H1 (cell line): Measurements from ENCODE around the gene ZPR1. TPM values are rescaled to one million over a fixed set of nuclear protein-coding genes. Genes with fewer than 3 reads are reported as not detected.

Source experiments
- CTCF ChIA-PET: fragments of 300-600 bp; sonication (Branson Sonifier 250); formaldehyde crosslinking; loops from one replicate; lab custom pipeline; 2021; ENCODE audit not compliant: partially characterized antibody; lab: Charles Lee
- POLR2A ChIA-PET: fragments of 300-600 bp; sonication (Branson Sonifier 250); formaldehyde crosslinking; loops from one replicate; lab custom pipeline; 2021; ENCODE audit warnings: inconsistent platforms; ENCODE audit not compliant: partially characterized antibody; lab: Charles Lee
- DNase-seq, 2 experiments: peaks; one replicate each; pipeline versions ENCODE4 v3.0.0 to v3.0.0-alpha.2; 2010 to 2022; ENCODE audit warnings: low spot score in 2 of 2, low read depth in 1 of 2, mixed read lengths in 1 of 2
- FAIRE-seq: peaks from 2 replicates; lab custom pipeline; 2011; peaks lifted over from hg19 to GRCh38; lab: Jason Lieb, UNC
- H2AFZ ChIP-seq: 2 replicates; pipeline ENCODE4 v1.8.1; 2012; ENCODE audit warnings: low read length, inconsistent platforms
- H2AK5ac ChIP-seq: 2 replicates; pipeline ENCODE4 v1.6.1; 2013; ENCODE audit warnings: low read depth, low read length
- H2BK120ac ChIP-seq: replicated peaks from 2 replicates; pipeline ENCODE3; 2013; ENCODE audit warnings: low read depth, low read length, inconsistent platforms
- H2BK12ac ChIP-seq: 2 replicates; pipeline ENCODE4 v1.6.1; 2013; ENCODE audit warnings: low read depth, low read length
- H2BK15ac ChIP-seq: 2 replicates; pipeline ENCODE4 v1.6.1; 2013; ENCODE audit warnings: low read length
- H2BK20ac ChIP-seq: 2 replicates; pipeline ENCODE4 v1.6.1; 2013; ENCODE audit warnings: low read length
- H2BK5ac ChIP-seq: 2 replicates; pipeline ENCODE4 v1.6.1; 2013; ENCODE audit warnings: low read depth, low read length
- H3K14ac ChIP-seq: 2 replicates; pipeline ENCODE4 v1.6.1; 2013; ENCODE audit warnings: inconsistent platforms; ENCODE audit not compliant: insufficient read length
- H3K18ac ChIP-seq: 2 replicates; pipeline ENCODE4 v1.6.1; 2013; ENCODE audit warnings: low read length; ENCODE audit errors: extremely low read depth
- H3K23ac ChIP-seq: 2 replicates; pipeline ENCODE4 v1.6.1; 2013; ENCODE audit warnings: inconsistent platforms; ENCODE audit not compliant: insufficient read length
- H3K23me2 ChIP-seq: 2 replicates; pipeline ENCODE4 v1.6.1; 2013; ENCODE audit warnings: low read depth, low read length
- H3K27ac ChIP-seq: 2 replicates; pipeline ENCODE4 v1.6.1; 2011; ENCODE audit warnings: low read depth, low read length, inconsistent platforms
- H3K27me3 ChIP-seq, 4 experiments: replicated peaks in 1 of 4; 1 replicate in 1 of 4; 2 replicates in 3 of 4; pipeline versions ENCODE4 v1.6.1 to v1.8.1; 2011 to 2013; ENCODE audit warnings: low read length in 3 of 4, mild to moderate bottlenecking in 3 of 4, inconsistent platforms in 2 of 4, mixed read lengths in 2 of 4, moderate library complexity in 1 of 4; ENCODE audit not compliant: control insufficient read depth in 3 of 4, insufficient read depth in 3 of 4; ENCODE audit errors: extremely low read depth in 1 of 4
- H3K36me3 ChIP-seq, 4 experiments: 2 replicates each; pipeline versions ENCODE4 v1.6.1 to v1.8.1; 2011 to 2013; ENCODE audit warnings: mild to moderate bottlenecking in 4 of 4, low read length in 3 of 4, moderate library complexity in 2 of 4, control low read depth in 1 of 4, inconsistent platforms in 1 of 4; ENCODE audit not compliant: insufficient read depth in 4 of 4, control insufficient read depth in 2 of 4
- H3K4ac ChIP-seq: replicated peaks from 2 replicates; pipeline ENCODE3; 2013; ENCODE audit warnings: low read length, low read depth, mixed read lengths, inconsistent platforms; ENCODE audit not compliant: insufficient read length
- H3K4me1 ChIP-seq, 4 experiments: replicated peaks in 1 of 4; 1 replicate in 1 of 4; 2 replicates in 3 of 4; pipeline versions ENCODE4 v1.6.1 to v1.8.1; 2011 to 2013; ENCODE audit warnings: low read length in 3 of 4, inconsistent platforms in 2 of 4, mixed read lengths in 1 of 4; ENCODE audit not compliant: insufficient read depth in 4 of 4, control insufficient read depth in 3 of 4
- H3K4me2 ChIP-seq, 2 experiments: 2 replicates each; pipeline versions ENCODE4 v1.6.1 to v1.8.1; 2011 to 2013; ENCODE audit warnings: low read depth in 2 of 2, low read length in 2 of 2, control low read depth in 1 of 2, inconsistent platforms in 1 of 2, mild to moderate bottlenecking in 1 of 2; ENCODE audit not compliant: insufficient read depth in 1 of 2
- H3K4me3 ChIP-seq, 4 experiments: fragments of 200-600, 300-600 bp in 1 of 4; sonication (generic), shearing (Covaris generic), sonication (Bioruptor Twin) in 1 of 4; 2 replicates each; pipeline versions ENCODE4 v1.5.1 to v1.8.1; 2011 to 2016; ENCODE audit warnings: low read length in 4 of 4, low read depth in 3 of 4, control low read depth in 2 of 4, inconsistent platforms in 2 of 4, mild to moderate bottlenecking in 2 of 4, mixed read lengths in 1 of 4, moderate library complexity in 1 of 4; ENCODE audit not compliant: insufficient read depth in 2 of 4; ENCODE audit errors: extremely low read depth in 1 of 4
- H3K56ac ChIP-seq: replicated peaks from 2 replicates; pipeline ENCODE3; 2013; ENCODE audit warnings: low read depth, mild to moderate bottlenecking, mixed read lengths, low read length, inconsistent platforms; ENCODE audit not compliant: insufficient read length
- H3K79me1 ChIP-seq: 2 replicates; pipeline ENCODE4 v1.6.1; 2013; ENCODE audit warnings: low read depth, low read length, control low read depth
- H3K79me2 ChIP-seq, 2 experiments: 2 replicates each; pipeline versions ENCODE4 v1.6.1 to v1.8.1; 2012 to 2013; ENCODE audit warnings: low read length in 2 of 2, mild to moderate bottlenecking in 2 of 2, inconsistent platforms in 1 of 2; ENCODE audit not compliant: insufficient read depth in 2 of 2, control insufficient read depth in 1 of 2
- H3K9ac ChIP-seq, 4 experiments: replicated peaks in 1 of 4; 1 replicate in 1 of 4; 2 replicates in 3 of 4; pipeline versions ENCODE4 v1.6.1 to v1.8.1; 2011 to 2013; ENCODE audit warnings: low read depth in 3 of 4, low read length in 3 of 4, control low read depth in 2 of 4, mild to moderate bottlenecking in 2 of 4, moderate library complexity in 2 of 4, inconsistent platforms in 1 of 4; ENCODE audit errors: extremely low read depth in 1 of 4
- H3K9me3 ChIP-seq, 2 experiments: 2 replicates each; pipeline versions ENCODE4 v1.6.1 to v1.8.1; 2012 to 2013; ENCODE audit warnings: mild to moderate bottlenecking in 2 of 2, moderate library complexity in 2 of 2, control low read depth in 1 of 2, inconsistent platforms in 1 of 2, low read depth in 1 of 2, low read length in 1 of 2, mixed read lengths in 1 of 2; ENCODE audit not compliant: insufficient read depth in 2 of 2
- H4K20me1 ChIP-seq, 2 experiments: replicated peaks in 1 of 2; 2 replicates each; pipeline versions ENCODE3 to v1.8.1; 2011 to 2013; ENCODE audit warnings: inconsistent platforms in 2 of 2, low read length in 2 of 2, mild to moderate bottlenecking in 1 of 2; ENCODE audit not compliant: insufficient read depth in 2 of 2, control insufficient read depth in 1 of 2
- H4K5ac ChIP-seq: 2 replicates; pipeline ENCODE4 v1.6.1; 2013; ENCODE audit warnings: low read length, low read depth, mixed read lengths, inconsistent platforms; ENCODE audit not compliant: insufficient read length
- H4K8ac ChIP-seq: 2 replicates; pipeline ENCODE4 v1.8.0; 2013; ENCODE audit warnings: mild to moderate bottlenecking, moderate library complexity, low read length, inconsistent platforms; ENCODE audit not compliant: insufficient read depth; ENCODE audit errors: extremely low read depth
- H4K91ac ChIP-seq: replicated peaks from 2 replicates; pipeline ENCODE3; 2013; ENCODE audit warnings: low read length, mixed read lengths, inconsistent platforms; ENCODE audit not compliant: insufficient read length
- EGR1 ChIP-seq: IDR thresholded peaks from 2 replicates; pipeline ENCODE4 v1.6.1; 2011; ENCODE audit warnings: low read depth, low read length, borderline replicate concordance
- GTF2F1 ChIP-seq: IDR thresholded peaks from 2 replicates; pipeline ENCODE4 v1.6.1; 2012; ENCODE audit warnings: low read depth, low read length, improper control_type of control experiment, borderline replicate concordance
- JUN ChIP-seq: IDR thresholded peaks from 2 replicates; pipeline ENCODE4 v1.6.1; 2011; ENCODE audit warnings: low read depth, mild to moderate bottlenecking, improper control_type of control experiment, low read length
- KDM4A ChIP-seq: IDR thresholded peaks from one replicate; pipeline ENCODE4 v1.7.1; 2012; ENCODE audit warnings: low read depth, mild to moderate bottlenecking, moderate library complexity, low read length, inconsistent platforms; ENCODE audit not compliant: severe bottlenecking
- RNF2 ChIP-seq: fragments of 200-900, 300-1000 bp; sonication (generic); IDR thresholded peaks from 2 replicates; pipeline ENCODE4 v1.7.1; 2016; ENCODE audit warnings: borderline replicate concordance, low read depth, mild to moderate bottlenecking, antibody characterized with exemption, low read length; ENCODE audit not compliant: poor library complexity, severe bottlenecking; ENCODE audit errors: missing control alignments
- TAF7 ChIP-seq: optimal IDR thresholded peaks from 2 replicates; pipeline ENCODE3; 2011; ENCODE audit warnings: low read depth, mild to moderate bottlenecking, inconsistent platforms, low read length, moderate library complexity, borderline replicate concordance
- ZNF274 ChIP-seq: IDR thresholded peaks from 2 replicates; pipeline ENCODE4 v1.7.0; 2012; ENCODE audit warnings: low read length, borderline replicate concordance; ENCODE audit errors: extremely low read depth
- WGBS, 2 experiments: shearing (Covaris generic) in 1 of 2; methylation state at CpG; one replicate each; pipeline versions ENCODE4 v1.1.6 to v1.1.7; 2013 to 2015; ENCODE audit warnings: low lambda C conversion rate in 2 of 2, mixed read lengths in 2 of 2, inconsistent platforms in 1 of 2, low coverage in 1 of 2, missing lambda C conversion rate in 1 of 2; ENCODE audit not compliant: insufficient replicate concordance in 2 of 2, insufficient coverage in 1 of 2, insufficient read length in 1 of 2; ENCODE audit errors: extremely low coverage in 1 of 2, missing lambda C conversion rate in 1 of 2; 5-methylcytosine and 5-hydroxymethylcytosine counted together
- polyA plus RNA-seq, 7 experiments: library from polyadenylated mRNA; depleted of rRNA in 3 of 7; stranded (reverse) in 5 of 7; unstranded in 2 of 7; fragments of >200 nt in 5 of 7; fragments of 200-250 nt in 2 of 7; gene quantifications; 1 replicate in 5 of 7; 2 replicates in 1 of 7; 4 replicates in 1 of 7; pipeline versions ENCODE4 v1.2.1 to v1.2.3, GENCODE V29; 2011 to 2013; ENCODE audit warnings: missing spikeins in 2 of 7, mixed read lengths in 2 of 7
- total RNA-seq: library from RNA; stranded (reverse); fragmentation: NEBNext Ultra II Directional; extraction: Animal tissue kit (Norgen Biotek cat#: 25700); gene quantifications from 2 replicates; pipeline ENCODE4 v1.2.1, GENCODE V29; 2021
- TF ChIP-seq, protein P1 (sequence below): IDR thresholded peaks from 2 replicates; pipeline ENCODE4 v1.6.1; 2011; ENCODE audit warnings: low read depth, mild to moderate bottlenecking, low read length; ENCODE audit not compliant: insufficient read depth

The ZPR1 gene
- total and polyA plus RNA-seq, 2 of the 8 experiments (the other 6 are each of a cell fraction or from before 2014, with no cell fraction given): 36.7 to 70.5 TPM

DNA sequence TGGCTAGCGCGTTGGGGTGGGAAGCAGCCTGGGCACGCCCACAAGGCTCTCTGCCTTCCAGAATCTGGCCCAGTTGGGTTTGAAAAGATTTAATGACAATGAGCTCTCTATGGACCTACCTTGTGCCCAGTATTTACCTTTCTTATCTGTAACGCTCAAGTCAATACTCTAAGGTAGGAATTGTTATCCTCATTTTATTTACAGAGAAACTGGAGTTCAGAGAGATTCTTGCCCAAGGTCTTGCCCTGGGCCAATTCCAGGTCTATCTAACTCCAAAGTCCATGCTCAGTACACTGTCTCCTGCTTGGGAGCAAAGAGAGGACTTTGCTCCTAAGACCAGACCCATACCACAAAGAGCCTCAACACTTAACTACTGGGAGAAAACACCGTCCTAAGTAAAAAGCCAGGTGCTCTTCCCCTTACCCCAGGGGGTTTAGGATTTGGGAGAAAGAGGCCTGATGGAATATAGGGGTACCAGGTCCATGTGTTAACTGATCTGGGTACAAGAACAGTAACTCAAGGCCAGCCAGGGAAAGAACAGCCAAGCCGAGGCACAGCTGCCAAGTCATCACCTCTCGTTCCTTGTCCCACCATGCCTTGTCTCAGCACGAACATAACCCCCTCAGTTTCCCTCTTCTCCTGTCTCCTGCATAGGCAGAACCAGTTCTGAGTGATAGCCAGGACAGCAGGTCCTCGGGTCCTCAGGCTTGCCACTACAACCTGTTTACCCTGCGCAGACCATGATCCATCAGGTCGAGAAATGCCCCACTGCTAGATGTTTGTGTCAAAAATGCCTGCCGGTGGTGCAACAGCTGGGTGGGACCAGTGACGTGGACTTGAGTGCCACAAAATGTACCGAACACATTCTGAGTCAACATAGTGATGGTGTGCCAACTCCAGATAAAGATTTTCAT is 20.7 kb upstream of the ZPR1 start:
- no peak for FAIRE-seq
- ChIA-PET CTCF (interaction anchor here (0.6 kb wide), 1 partner anchor 1274 kb away, joined by 3 read pairs; no protein-coding TSS in a partner anchor), POLR2A (interaction anchor here (1.1 kb wide), 1 partner anchor 18 kb away, joined by 3 read pairs; no protein-coding TSS in a partner anchor)

More for the DNA sequence above, 20.7 kb upstream of the ZPR1 start:
- Histone ChIP-seq H3K56ac (no peak overlapping the region), H3K27me3 (no peaks in the 10 kb centered on the region), H4K5ac (no peak overlapping the region), H3K4me3 (no peak overlapping the region)
- TF ChIP-seq TAF7: no peak
- TF ChIP-seq, protein P1, sequence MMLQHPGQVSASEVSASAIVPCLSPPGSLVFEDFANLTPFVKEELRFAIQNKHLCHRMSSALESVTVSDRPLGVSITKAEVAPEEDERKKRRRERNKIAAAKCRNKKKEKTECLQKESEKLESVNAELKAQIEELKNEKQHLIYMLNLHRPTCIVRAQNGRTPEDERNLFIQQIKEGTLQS: no peak
- TF ChIP-seq KDM4A: no peak
- no peak for TF ChIP-seq JUN
- TF ChIP-seq ZNF274: no peak
- TF ChIP-seq RNF2: no peak
- TF ChIP-seq GTF2F1: no peak
- no peak for TF ChIP-seq EGR1
- TF ChIP-seq, all 59 proteins: peak for 0
- DNase-seq: no peak
- Histone ChIP-seq H3K4ac (no peak overlapping the region), H2BK20ac (no peak overlapping the region), H3K4me1 (no peaks in the 10 kb centered on the region), H3K79me2 (no peaks in the 10 kb centered on the region), H3K36me3 (no peaks in the 10 kb centered on the region), H4K91ac (no peak overlapping the region), H3K9me3 (no peaks in the 10 kb centered on the region), H3K18ac (no peak overlapping the region), H3K4me2 (no peak overlapping the region), H2AFZ (no peak overlapping the region), H4K8ac (peak overlapping the region; percentile 77; the same call in 1 of the 2 replicates), H3K27ac (no peak overlapping the region), H2BK12ac (no peak overlapping the region), H2BK120ac (no peak overlapping the region), H2BK5ac (no peak overlapping the region), H3K9ac (no peak overlapping the region), H2BK15ac (no peak overlapping the region), H3K79me1 (no peaks in the 10 kb centered on the region), H2AK5ac (no peak overlapping the region), H4K20me1 (no peaks in the 10 kb centered on the region), H3K23me2 (no peaks in the 10 kb centered on the region), H3K14ac (no peak overlapping the region), H3K23ac (no peak overlapping the region)
- 93% methylated on average over 13 of the region's 14 CpGs; no CpG with 5 or more reads in 1 of the 2 experiments for WGBS, 2 experiments
